ENCODE measurements around the gene BRF1.

Gene BRF1

GRCh38 chr14:105203701-105204100 lies 97.1 kb downstream of the BRF1 start:
- Histone ChIP-seq H3K27ac (no peak overlapping the region), H3K27me3 (no peaks in the 10 kb centered on the region), H3K4me1 (peaks cover 98% of the 10 kb centered on the region), H3K9ac (0 out of 2 replicates have a peak overlapping the region, but pooled peaks have one; percentile 24), H3K36me3 (no peaks in the 10 kb centered on the region), H3K4me2 (peak overlapping the region; percentile 99), H3K9me3 (no peaks in the 10 kb centered on the region), H3K4me3 (no peak overlapping the region), H4K20me1 (peaks cover 50% of the 10 kb centered on the region)
- TF ChIP-seq Cebpa-rat (IDR thresholded peaks at IDR 0.05) = no peak

GRCh38 chr14:105203057-105203531 lies 97.7 kb downstream of the BRF1 start:
- Histone ChIP-seq H3K9ac (no peak overlapping the region), H3K27me3 (no peaks in the 10 kb centered on the region), H3K4me2 (peak overlapping the region; percentile 99), H3K36me3 (no peaks in the 10 kb centered on the region), H3K27ac (peak overlapping the region; percentile 65; the same call in 1 of the 2 replicates), H3K4me3 (no peak overlapping the region), H3K9me3 (no peaks in the 10 kb centered on the region), H4K20me1 (peaks cover 50% of the 10 kb centered on the region), H3K4me1 (peaks cover 98% of the 10 kb centered on the region)
- TF ChIP-seq Cebpa-rat (IDR thresholded peaks at IDR 0.05) = no peak

DNA sequence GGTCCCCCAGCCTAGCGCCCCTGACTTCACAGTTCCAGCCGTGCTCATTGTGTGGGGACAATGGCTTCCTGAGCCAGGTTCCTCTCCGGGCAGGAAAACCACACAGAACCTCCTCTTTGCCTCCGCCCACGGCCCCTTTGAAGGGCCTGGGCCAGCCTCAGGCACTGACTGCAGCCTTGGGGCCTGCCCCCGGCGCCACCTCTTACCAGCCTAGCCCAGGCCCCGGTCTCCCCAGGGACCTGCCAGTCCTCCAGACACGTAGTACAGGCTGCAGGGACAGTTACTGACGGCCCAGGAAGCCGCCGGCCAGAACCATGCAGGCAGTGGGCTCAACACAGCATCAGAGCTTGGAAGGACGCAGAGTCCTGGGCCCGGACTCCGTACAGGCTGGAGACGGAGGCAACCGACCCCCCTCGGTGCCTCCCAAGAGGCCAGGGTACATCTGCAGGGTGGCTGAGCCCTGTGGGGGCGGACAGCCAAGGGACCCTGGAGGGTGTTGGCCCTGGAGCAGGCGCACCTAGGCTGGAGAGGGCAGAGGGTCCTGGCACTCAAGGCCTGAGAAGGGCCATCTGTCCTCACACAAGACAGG lies 98.8 kb downstream of the BRF1 start:
- Histone ChIP-seq H3K9ac (peak overlapping the region; percentile 46), H4K20me1 (peaks cover 43% of the 10 kb centered on the region), H3K27me3 (no peaks in the 10 kb centered on the region), H3K4me2 (peak overlapping the region; percentile 99), H3K36me3 (no peaks in the 10 kb centered on the region), H3K4me1 (peaks cover 100% of the 10 kb centered on the region), H3K9me3 (no peaks in the 10 kb centered on the region), H3K4me3 (peak overlapping the region; percentile 50), H3K27ac (peak overlapping the region; percentile 65)
- no peak for TF ChIP-seq Cebpa-rat (IDR thresholded peaks at IDR 0.05)

- Histone ChIP-seq H3K36me3 (no peaks in the 10 kb centered on the region), H3K4me1 (peaks cover 100% of the 10 kb centered on the region), H3K4me2 (peak overlapping the region; percentile 99), H4K20me1 (peaks cover 38% of the 10 kb centered on the region), H3K9ac (peak overlapping the region; percentile 46), H3K27ac (peak overlapping the region; percentile 65), H3K27me3 (no peaks in the 10 kb centered on the region), H3K9me3 (no peaks in the 10 kb centered on the region), H3K4me3 (peak overlapping the region; percentile 50)
- no peak for TF ChIP-seq Cebpa-rat (IDR thresholded peaks at IDR 0.05)
Measured at GRCh38 chr14:105201156-105201924, 99.5 kb downstream of the BRF1 start.

DNA sequence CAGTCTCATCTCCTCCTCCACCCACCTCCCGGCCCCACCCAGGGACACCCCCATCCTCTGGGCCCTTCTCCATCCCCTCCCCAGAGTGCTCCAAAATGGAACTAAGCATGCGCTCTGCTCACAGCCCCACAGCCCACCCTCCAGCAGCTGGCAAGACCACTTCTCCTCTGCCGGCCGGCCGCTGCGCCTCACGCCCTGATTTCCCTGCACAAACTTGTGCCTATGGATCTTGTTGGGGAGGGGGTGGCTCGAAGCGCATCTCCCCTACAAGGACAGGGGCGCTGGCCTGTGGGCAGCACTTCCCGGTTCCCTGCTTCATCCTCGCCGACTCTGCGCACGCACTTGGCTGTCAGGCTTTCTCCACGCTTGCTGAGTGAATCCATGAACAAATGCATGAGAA lies 100.2 kb downstream of the BRF1 start:
- Histone ChIP-seq H3K9ac (peak overlapping the region; percentile 46), H3K4me2 (peak overlapping the region; percentile 99), H3K27ac (no peak overlapping the region), H3K36me3 (no peaks in the 10 kb centered on the region), H3K4me3 (no peak overlapping the region; the same call in 1 of the 2 replicates), H3K4me1 (peaks cover 100% of the 10 kb centered on the region), H3K27me3 (no peaks in the 10 kb centered on the region), H4K20me1 (peaks cover 32% of the 10 kb centered on the region), H3K9me3 (no peaks in the 10 kb centered on the region)
- no peak for TF ChIP-seq Cebpa-rat (IDR thresholded peaks at IDR 0.05)

DNA sequence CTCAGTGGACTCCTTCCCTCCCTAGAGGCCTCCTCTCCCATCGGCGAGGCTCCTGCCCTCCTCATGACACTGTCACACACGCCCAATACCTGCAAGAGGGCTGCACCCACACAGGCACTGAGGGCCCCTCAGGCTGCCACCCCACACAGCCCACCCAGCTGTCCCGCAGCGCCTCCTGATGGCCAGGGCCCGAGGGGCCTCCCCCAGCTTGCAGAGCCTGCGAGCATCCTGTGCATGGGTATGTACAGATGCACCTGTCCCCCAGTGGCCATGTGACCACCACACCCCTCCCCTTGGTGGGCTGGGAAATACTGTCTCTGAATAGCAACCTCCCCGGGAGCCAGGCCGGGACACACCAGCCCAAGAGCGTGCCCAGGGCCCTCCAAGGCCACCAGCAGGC lies 100.7 kb downstream of the BRF1 start:
- no peaks in the 10 kb centered on the region for H3K36me3 ChIP-seq
- H3K9me3 ChIP-seq = no peaks in the 10 kb centered on the region
- H3K4me1 ChIP-seq = peaks cover 100% of the 10 kb centered on the region
- 0 out of 2 replicates have a peak overlapping the region, but pooled peaks have one; percentile 24 for H3K9ac ChIP-seq
- H4K20me1 ChIP-seq = peaks cover 26% of the 10 kb centered on the region
- H3K27me3 ChIP-seq = no peaks in the 10 kb centered on the region
- peak overlapping the region; percentile 99 for H3K4me2 ChIP-seq
- TF ChIP-seq Cebpa-rat (IDR thresholded peaks at IDR 0.05) = no peak
- no peak overlapping the region for H3K27ac ChIP-seq
- H3K4me3 ChIP-seq = no peak overlapping the region

GRCh38 chr14:105199093-105199492 lies 101.7 kb downstream of the BRF1 start:
- no peak overlapping the region for H3K4me3 ChIP-seq
- H3K27me3 ChIP-seq = no peaks in the 10 kb centered on the region
- H3K9ac ChIP-seq = no peak overlapping the region
- H3K4me1 ChIP-seq = peaks cover 100% of the 10 kb centered on the region
- no peaks in the 10 kb centered on the region for H3K36me3 ChIP-seq
- H3K4me2 ChIP-seq = peak overlapping the region; percentile 99
- no peak for TF ChIP-seq Cebpa-rat (IDR thresholded peaks at IDR 0.05)
- no peaks in the 10 kb centered on the region for H3K9me3 ChIP-seq
- H3K27ac ChIP-seq = no peak overlapping the region
- peaks cover 17% of the 10 kb centered on the region for H4K20me1 ChIP-seq

DNA sequence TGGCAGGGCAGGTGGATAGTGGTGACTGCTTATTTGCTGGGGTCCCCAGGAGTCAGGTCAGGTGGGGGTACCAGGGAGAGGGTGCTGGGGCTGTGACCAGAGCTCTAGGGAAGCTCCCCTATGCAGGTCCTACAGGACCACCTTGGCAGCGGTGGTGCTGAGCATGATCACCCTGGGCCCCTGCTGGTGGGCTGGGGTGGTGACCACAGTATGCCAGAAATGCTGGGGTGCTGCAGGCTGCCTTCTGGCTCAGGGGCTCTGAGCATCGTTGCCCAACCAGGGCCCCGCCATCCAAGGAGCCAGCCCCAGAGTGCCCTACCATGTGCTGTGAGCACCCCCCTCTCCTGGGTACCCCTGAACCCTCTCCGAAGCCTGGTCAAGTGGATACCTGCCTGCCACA lies 102.2 kb downstream of the BRF1 start:
- Histone ChIP-seq H3K9ac (no peak overlapping the region), H3K4me2 (peak overlapping the region; percentile 99), H4K20me1 (peaks cover 12% of the 10 kb centered on the region), H3K27me3 (no peaks in the 10 kb centered on the region), H3K4me3 (no peak overlapping the region), H3K4me1 (peaks cover 100% of the 10 kb centered on the region), H3K9me3 (no peaks in the 10 kb centered on the region), H3K36me3 (no peaks in the 10 kb centered on the region), H3K27ac (no peak overlapping the region)
- TF ChIP-seq Cebpa-rat (IDR thresholded peaks at IDR 0.05) = no peak

- H3K27me3 ChIP-seq = no peaks in the 10 kb centered on the region
- H4K20me1 ChIP-seq = peaks cover 3% of the 10 kb centered on the region
- H3K36me3 ChIP-seq = no peaks in the 10 kb centered on the region
- H3K4me2 ChIP-seq = peak overlapping the region; percentile 99
- 0 out of 2 replicates have a peak overlapping the region, but pooled peaks have one; percentile 30 for H3K27ac ChIP-seq
- H3K4me3 ChIP-seq = no peak overlapping the region
- H3K4me1 ChIP-seq = peaks cover 97% of the 10 kb centered on the region
- H3K9me3 ChIP-seq = no peaks in the 10 kb centered on the region
- 0 out of 2 replicates have a peak overlapping the region, but pooled peaks have one; percentile 41 for H3K9ac ChIP-seq
- no peak for TF ChIP-seq Cebpa-rat (IDR thresholded peaks at IDR 0.05)
Measured at GRCh38 chr14:105197211-105197641, 103.6 kb downstream of the BRF1 start.

Measured in BLaER1 (cell line).